Renal pelvis (tissue), 12 donors: ENCODE data around the gene TPT1. TPM values are rescaled to one million over a fixed set of nuclear protein-coding genes. Genes with fewer than 3 reads are reported as not detected.
"Not testable (repeated sequence)": the region's sequence is repeated elsewhere in the genome, so short reads cannot be mapped to it uniquely, and the experiment has no call there.

Experiments
- DNase-seq: peaks from one replicate; pipeline ENCODE4 v3.0.0-alpha.2; 2013
- long read RNA-seq, 16 experiments: transcript quantifications; one replicate each; lab custom pipeline, GENCODE V29; 2026
- polyA plus RNA-seq, 3 donors: library from polyadenylated mRNA; unstranded; fragments of 120-200 nt; gene quantifications; one replicate each; pipeline ENCODE4 v1.2.1, GENCODE V29; 2013; ENCODE audit not compliant: insufficient read length in 3 of 3

The TPT1 gene
- 1,000 to 10,000 TPM; 5,904 to 6,439 (median 5,934) TPM for polyA plus RNA-seq
- long read RNA-seq, donor 1, full-length matches to known transcripts: 2,547 of 2,912 reads
- long read RNA-seq, donor 1, partial matches to known transcripts: 315 of 2,912 reads
- long read RNA-seq, donor 1, other reads (novel, unspliced or antisense): 50 of 2,912 reads
- long read RNA-seq, donor 2, full-length matches to known transcripts: 3,758 of 4,133 reads
- long read RNA-seq, donor 2, partial matches to known transcripts: 273 of 4,133 reads
- long read RNA-seq, donor 2, other reads (novel, unspliced or antisense): 102 of 4,133 reads
- long read RNA-seq, donor 3, full-length matches to known transcripts: 3,021 of 3,507 reads
- long read RNA-seq, donor 3, partial matches to known transcripts: 400 of 3,507 reads
- long read RNA-seq, donor 3, other reads (novel, unspliced or antisense): 86 of 3,507 reads
- long read RNA-seq, donor 4, full-length matches to known transcripts: 4,028 of 4,580 reads
- long read RNA-seq, donor 4, partial matches to known transcripts: 436 of 4,580 reads
- long read RNA-seq, donor 4, other reads (novel, unspliced or antisense): 116 of 4,580 reads
- long read RNA-seq, donor 5, full-length matches to known transcripts: 1,657 of 1,961 reads
- long read RNA-seq, donor 5, partial matches to known transcripts: 241 of 1,961 reads
- long read RNA-seq, donor 5, other reads (novel, unspliced or antisense): 63 of 1,961 reads
- long read RNA-seq, donor 6, full-length matches to known transcripts: 1,005 of 1,357 reads
- long read RNA-seq, donor 6, partial matches to known transcripts: 343 of 1,357 reads
- long read RNA-seq, donor 6, other reads (novel, unspliced or antisense): 9 of 1,357 reads
- long read RNA-seq, donor 7, full-length matches to known transcripts: 3,340 of 3,964 reads
- long read RNA-seq, donor 7, partial matches to known transcripts: 530 of 3,964 reads
- long read RNA-seq, donor 7, other reads (novel, unspliced or antisense): 94 of 3,964 reads
- long read RNA-seq, donor 8, full-length matches to known transcripts: 1,684 of 1,965 reads
- long read RNA-seq, donor 8, partial matches to known transcripts: 229 of 1,965 reads
- long read RNA-seq, donor 8, other reads (novel, unspliced or antisense): 52 of 1,965 reads
- long read RNA-seq, donor 9, full-length matches to known transcripts: 3,829 of 4,461 reads
- long read RNA-seq, donor 9, partial matches to known transcripts: 514 of 4,461 reads
- long read RNA-seq, donor 9, other reads (novel, unspliced or antisense): 118 of 4,461 reads
- long read RNA-seq, donor 10, full-length matches to known transcripts: 2,335 of 2,944 reads
- long read RNA-seq, donor 10, partial matches to known transcripts: 561 of 2,944 reads
- long read RNA-seq, donor 10, other reads (novel, unspliced or antisense): 48 of 2,944 reads
- long read RNA-seq, donor 11, full-length matches to known transcripts: 1,742 of 2,078 reads
- long read RNA-seq, donor 11, partial matches to known transcripts: 294 of 2,078 reads
- long read RNA-seq, donor 11, other reads (novel, unspliced or antisense): 42 of 2,078 reads
- long read RNA-seq, donor 12, full-length matches to known transcripts: 3,360 of 3,974 reads
- long read RNA-seq, donor 12, partial matches to known transcripts: 477 of 3,974 reads
- long read RNA-seq, donor 12, other reads (novel, unspliced or antisense): 137 of 3,974 reads
- long read RNA-seq, donor 13, full-length matches to known transcripts: 1,527 of 1,904 reads
- long read RNA-seq, donor 13, partial matches to known transcripts: 345 of 1,904 reads
- long read RNA-seq, donor 13, other reads (novel, unspliced or antisense): 32 of 1,904 reads
- long read RNA-seq, donor 14: 0 reads
- long read RNA-seq, donor 15, full-length matches to known transcripts: 1,821 of 2,048 reads
- long read RNA-seq, donor 15, partial matches to known transcripts: 193 of 2,048 reads
- long read RNA-seq, donor 15, other reads (novel, unspliced or antisense): 34 of 2,048 reads
- long read RNA-seq, donor 16, full-length matches to known transcripts: 4,022 of 4,656 reads
- long read RNA-seq, donor 16, partial matches to known transcripts: 535 of 4,656 reads
- long read RNA-seq, donor 16, other reads (novel, unspliced or antisense): 99 of 4,656 reads

DNA sequence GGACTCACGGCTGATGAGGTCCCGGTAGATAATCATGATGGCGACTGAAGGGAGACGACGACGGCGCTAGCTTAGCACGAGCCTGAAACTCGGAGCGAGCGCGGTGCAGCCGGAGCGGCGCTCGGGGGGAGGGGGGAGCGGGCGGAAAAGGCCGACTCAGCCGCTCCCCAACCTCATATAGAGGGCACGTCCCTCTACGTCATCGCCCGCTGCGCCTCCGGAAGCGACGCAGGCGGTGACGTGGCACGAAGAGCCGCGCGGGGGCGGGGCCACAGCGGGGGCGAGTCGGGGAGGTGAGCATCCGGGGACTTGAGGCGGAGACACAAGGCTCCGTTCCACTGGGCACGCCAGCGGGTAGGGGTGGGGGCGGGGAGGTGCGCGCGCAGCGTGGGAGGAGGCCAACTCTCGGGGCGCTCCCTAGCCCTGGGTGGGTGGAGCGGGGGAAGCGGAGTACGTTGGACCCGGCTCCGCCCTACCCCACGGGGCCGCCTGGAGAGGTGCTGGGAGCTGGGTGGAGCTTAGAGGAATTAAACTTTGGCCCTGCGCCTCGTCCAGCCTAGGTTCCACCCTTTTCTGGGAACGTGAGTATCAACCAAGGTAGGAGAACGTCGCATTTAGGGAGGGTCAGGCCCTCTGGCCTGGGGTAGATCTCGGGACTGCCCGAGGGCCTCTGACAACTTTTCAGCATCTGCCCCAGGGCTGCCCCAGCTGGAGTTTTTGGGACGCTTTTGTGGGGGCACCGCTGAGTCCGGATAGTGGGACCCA, at the start of gene TPT1:
Gene TPT1 (minus strand): TSS at position 150 of the 765 bp plus-strand sequence. CDS start 114 bp downstream, at position 36.
- DNase-seq: peak; percentile 98

DNA sequence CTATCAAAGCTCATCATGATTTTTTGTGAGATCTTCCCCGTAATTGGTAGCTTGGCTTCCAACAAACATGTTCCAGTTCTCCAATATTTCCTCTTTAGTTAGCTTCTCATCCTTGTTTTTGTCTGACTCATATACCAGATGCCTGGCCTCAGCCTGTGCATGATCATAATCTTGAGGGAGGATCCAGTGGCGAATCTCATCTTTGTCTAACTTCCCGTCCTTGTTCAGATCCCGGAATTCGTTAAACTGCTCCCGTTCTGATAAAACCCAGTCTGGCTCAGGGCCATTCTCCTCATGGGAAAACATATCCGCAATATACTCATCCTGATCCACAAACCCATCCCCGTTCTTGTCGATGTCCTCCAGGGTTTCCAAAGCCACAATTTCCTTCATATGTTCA, 49.4 kb upstream of the TPT1 start:
- not testable (repeated sequence) for DNase-seq

DNA sequence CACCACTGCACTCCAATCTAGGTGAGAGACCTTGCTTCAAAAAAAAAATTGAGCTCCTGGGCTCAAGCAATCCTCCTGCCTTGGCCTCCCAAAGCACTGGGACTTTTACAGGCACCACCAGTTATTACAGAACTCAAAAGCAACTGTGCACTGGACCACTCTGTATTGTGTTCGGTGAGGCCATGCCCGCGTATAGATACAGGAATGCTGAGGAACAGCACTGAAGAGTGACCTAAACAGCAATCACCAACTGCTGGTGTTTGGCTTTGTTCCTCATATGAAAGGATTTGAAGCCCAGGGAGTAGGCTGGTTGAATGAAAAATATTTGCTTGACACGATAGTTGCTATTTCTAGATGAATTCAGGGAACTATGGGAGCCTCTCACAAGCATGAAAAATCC, 47.7 kb upstream of the TPT1 start:
- DNase-seq: no peak

DNA sequence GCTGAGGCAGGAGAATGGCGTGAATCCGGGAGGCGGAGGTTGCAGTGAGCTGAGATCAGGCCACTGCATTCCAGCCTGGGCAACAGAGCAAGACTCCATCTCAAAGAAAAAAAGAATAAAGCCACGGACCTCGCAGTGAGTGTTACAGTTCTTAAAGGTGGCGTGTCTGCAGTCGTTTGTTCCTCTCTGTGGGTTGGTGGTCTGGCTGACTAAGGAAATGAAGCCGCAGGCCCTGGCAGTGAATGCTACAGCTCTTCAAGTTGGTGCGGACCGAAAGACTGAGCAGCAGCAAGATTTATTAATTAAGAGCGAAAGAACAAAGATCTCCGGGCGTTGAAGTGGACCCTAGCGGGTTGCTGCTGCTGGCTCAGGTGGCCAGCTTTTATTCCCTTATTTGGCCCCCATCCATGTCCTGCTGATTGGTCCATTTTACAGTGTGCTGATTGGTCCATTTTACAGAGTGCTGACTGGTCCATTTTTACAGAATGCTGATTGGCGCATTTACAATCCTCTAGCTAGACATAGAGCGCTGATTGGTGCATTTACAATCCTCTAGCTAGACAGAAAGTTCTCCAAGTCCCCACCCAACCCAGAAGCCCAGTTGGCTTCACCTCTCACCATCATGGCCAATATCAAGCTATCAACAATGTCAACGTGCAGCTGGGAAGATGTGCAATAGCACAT, 46.1 kb upstream of the TPT1 start:
- DNase-seq: not testable (repeated sequence)

DNA sequence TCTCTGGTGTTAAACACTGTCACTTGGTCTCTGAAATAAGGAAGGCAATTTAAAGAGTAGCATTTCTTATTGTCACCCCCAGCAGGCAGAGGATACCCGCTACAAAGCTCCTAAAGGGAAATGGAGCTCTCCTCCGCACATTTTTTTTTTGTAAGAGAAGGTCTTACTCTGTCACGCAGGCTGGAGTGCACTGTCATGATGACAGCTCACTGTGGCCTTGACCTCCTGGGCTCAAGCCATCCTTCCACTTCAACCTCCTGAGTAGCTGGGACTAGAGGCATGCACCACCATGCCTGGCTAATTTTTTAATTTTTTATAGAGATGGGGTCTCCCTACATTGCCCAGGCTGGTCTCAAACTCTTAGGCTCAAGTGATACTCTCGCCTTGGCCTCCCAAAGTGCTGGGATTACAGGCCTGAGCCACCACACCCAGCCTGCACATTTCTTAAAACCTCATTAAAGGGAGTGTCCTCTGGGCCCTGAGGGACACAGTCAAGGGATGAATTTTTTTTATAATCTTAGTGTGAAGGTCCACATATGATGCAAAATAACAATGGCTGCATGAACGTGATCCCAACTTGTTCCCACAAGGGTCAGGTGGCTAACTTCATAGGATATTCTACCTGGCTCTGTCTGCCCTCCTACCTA, 45.0 kb upstream of the TPT1 start:
- no peak for DNase-seq

DNA sequence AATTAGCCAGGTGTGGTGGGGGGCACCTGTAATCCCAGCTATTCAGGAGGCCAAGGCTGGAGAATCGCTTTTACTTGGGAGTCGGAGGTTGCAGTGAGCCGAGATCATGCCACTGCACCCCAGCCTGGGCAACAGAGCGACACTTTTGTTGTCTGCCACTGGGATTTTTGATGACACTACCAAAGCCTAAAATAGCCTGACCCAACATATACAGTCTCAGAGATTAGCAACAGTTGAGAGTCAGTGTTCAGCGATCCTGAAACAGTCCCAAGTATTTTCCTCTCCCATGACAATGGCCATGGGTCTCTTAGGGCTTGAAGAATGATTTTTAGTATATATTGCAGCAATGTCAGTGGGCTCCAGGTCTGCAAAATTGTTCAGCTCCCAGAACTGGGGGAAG, 44.3 kb upstream of the TPT1 start:
- DNase-seq: no peak

DNA sequence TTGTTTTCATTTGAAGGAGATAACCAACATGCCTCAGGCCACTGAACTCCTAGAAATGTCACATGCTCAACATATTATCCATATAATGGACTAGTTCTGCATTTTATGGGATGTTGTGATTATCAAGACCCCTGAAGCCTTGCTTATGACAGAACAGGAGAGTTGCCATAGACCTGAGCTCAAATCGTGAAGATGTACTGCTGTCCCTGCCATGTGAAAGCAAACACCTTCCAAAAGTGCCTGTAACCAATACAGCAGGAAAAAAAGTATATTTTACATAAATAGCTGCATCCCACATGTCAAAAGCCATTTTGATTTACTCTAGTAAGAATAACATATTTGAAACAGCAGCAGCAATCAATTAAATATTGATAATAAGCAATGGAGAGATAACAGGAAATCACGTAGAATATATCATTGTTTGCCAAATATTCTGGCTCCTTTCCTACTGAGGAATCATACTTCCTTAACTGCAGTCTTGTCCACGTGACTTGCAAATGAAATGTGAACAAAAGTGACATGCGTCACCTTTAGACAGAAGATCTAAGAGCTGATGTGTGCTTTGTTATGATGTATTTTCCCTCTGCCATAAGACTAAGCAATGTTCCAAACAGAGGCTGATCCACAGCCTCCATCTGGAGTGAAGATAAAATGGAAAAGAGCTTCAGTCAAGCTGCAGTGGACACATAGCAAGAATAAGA, 43.6 kb upstream of the TPT1 start:
- DNase-seq: no peak

DNA sequence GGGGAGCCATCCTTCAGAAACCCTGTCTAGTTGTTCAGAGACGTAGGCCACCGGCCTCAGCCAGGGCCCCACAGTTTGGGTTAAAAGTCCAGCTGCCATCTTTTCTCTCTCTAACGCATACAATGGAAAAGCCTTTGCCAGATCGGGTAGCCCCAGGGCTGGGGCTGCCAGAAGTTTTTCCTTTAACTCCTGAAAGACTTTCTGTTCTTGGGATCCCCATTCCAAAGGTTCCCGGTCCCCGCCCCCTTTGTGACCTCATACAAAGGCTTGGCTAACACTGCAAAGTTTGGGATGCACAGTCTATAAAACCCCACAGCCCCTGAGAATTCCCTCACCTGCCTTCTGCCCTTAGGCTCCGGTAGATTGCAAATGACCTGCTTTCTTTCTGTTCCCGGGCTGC, 41.8 kb upstream of the TPT1 start:
- not testable (repeated sequence) for DNase-seq

DNA sequence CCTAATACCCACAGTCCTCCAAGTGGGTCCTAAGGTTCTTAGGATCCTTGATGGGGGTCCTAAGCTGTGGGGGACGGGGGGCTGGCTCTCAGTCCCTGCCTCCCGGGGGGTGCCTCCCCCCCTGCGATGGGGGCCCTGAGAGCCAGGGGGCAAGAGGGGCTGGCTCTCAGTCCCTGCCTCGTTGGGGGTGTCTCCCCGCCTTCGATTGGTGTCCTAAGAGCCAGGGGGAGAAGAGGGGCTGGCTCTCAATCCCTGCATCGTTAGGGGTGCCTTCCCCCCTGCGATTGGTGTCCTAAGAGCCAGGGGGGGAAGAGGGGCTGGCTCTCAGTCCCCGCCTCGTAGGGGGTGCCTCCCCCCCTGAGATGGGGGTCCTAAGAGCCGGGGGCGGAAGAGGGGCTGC, 40.2 kb upstream of the TPT1 start:
- no peak for DNase-seq

DNA sequence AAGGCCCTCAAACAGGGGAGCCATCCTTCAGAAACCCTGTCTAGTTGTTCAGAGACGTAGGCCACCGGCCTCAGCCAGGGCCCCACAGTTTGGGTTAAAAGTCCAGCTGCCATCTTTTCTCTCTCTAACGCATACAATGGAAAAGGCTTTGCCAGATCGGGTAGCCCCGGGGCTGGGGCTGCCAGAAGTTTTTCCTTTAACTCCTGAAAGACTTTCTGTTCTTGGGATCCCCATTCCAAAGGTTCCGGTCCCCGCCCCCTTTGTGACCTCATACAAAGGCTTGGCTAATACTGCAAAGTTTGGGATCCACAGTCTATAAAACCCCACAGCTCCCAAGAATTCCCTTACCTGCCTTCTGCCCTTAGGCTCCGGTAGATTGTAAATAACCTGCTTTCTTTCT, 39.7 kb upstream of the TPT1 start:
- DNase-seq: not testable (repeated sequence)

DNA sequence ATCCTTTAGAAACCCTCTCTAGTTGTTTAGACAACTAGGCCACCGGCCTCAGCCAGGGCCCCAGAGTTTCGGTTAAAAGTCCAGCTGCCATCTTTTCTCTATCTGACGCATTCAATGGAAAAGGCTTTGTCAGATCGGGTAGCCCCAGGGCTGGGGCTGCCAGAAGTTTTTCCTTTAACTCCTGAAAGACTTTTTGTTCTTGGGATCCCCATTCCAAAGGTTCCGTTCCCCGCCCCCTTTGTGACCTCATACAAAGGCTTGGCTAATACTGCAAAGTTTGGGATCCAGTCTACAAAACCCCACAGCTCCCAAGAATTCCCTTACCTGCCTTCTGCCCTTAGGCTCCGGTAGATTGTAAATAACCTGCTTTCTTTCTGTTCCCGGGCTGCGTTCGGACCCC, 38.5 kb upstream of the TPT1 start:
- DNase-seq: not testable (repeated sequence)

DNA sequence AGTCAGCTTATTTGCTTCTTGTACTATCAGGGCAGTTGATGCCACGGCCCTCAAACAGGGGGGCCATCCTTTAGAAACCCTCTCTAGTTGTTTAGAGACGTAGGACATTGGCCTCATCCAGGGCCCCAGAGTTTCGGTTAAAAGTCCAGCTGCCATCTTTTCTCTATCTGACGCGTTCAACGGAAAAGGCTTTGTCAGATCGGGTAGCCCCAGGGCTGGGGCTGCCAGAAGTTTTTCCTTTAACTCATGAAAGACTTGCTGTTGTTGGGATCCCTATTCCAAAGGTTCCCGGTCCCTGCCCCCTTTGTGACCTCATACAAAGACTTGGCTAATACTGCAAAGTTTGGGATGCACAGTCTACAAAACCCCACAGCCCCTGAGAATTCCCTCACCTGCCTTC, 37.8 kb upstream of the TPT1 start:
- not testable (repeated sequence) for DNase-seq

DNA sequence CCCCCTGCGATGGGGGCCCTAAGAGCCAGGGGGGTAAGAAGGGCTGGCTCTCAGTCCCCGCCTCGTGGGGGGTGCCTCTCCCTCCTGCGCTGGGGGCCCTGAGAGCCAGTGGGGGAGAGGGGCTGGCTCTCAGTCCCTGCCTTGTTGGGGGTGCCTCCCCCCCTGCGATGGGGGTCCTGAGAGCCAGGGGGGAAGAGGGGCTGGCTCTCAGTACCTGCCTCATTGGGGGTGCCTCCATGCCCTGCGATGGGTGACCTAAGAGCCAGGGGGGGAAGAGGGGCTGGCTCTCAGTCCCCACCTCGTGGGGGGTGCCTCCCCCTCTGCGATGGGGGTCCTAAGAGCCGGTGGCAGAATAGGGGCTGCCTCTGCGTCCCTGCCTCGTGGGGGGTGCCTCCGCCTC, 36.3 kb upstream of the TPT1 start:
- DNase-seq: not testable (repeated sequence)

DNA sequence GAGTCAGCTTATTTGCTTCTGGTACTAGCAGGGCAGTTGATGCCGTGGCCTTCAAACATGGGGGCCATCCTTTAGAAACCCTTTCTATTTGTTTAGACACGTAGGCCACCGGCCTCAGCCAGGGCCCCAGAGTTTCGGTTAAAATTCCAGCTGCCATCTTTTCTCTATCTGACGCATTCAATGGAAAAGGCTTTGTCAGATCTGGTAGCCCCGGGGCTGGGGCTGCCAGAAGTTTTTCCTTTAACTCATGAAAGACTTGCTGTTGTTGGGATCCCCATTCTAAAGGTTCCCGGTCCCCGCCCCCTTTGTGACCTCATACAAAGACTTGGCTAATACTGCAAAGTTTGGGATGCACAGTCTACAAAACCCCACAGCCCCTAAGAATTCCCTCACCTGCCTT, 35.7 kb upstream of the TPT1 start:
- DNase-seq: not testable (repeated sequence)

DNA sequence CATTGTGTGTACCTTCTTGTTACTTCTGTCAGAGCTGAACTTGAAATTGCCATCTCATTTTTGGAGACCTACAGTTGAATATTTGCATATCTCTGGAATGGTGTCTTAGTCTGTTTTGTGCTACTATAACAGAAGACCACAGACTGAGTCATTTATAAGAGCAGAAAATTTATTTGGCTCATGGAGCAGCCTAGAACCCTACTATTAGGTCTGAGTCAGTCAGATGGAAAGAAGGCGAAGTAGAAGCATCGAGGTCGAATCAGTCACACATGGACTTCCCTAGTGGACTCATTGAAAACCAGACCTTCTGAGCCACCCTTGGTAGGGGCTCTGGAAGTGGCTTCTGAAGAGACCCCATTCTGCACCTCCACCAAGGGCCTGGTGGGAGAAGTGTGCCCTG, 33.9 kb upstream of the TPT1 start:
- no peak for DNase-seq

DNA sequence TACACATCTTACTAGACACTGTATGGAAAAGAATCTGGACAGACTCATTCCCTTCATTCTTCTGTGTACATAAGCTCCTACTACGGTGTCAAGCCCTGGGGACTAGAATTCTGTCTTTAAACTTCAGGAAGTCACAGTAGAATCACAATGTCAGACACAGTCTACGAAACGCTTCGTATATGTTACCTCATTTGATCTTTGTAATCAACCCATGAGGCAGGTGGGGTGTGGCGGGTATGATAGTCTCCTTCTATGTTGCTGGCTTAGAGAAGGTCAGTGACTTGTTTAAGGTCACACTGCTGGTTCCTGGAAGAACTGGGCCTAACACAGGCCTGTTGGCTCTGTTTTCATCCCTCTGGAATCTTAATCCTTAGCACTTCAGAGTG, 32.2 kb upstream of the TPT1 start:
- DNase-seq: no peak
